NCI-H510A (cell line): ENCODE measurements around the gene AGPAT4.
"Not testable (repeated sequence)": the region's sequence is repeated elsewhere in the genome, so short reads cannot be mapped to it uniquely, and the experiment has no call there.

Experiments used
- DNase-seq: peaks from one replicate; lab custom pipeline; 2025; lab: John Stamatoyannopoulos, UW

Gene AGPAT4

GRCh38 chr6:161138543-161139303 is 135.1 kb downstream of the AGPAT4 start:
- no peak for DNase-seq

GRCh38 chr6:161137839-161138542 is 135.9 kb downstream of the AGPAT4 start:
- no peak for DNase-seq

GRCh38 chr6:161137320-161137719 is 136.5 kb downstream of the AGPAT4 start:
- DNase-seq: no peak

- no peak for DNase-seq
Observed at GRCh38 chr6:161136655-161137054, 137.2 kb downstream of the AGPAT4 start.

- no peak for DNase-seq
Observed at GRCh38 chr6:161135695-161136591, 137.9 kb downstream of the AGPAT4 start.

GRCh38 chr6:161134550-161135298 is 139.1 kb downstream of the AGPAT4 start:
- no peak for DNase-seq

GRCh38 chr6:161133963-161134362 is 139.9 kb downstream of the AGPAT4 start:
- DNase-seq: no peak

- DNase-seq: no peak
Observed at GRCh38 chr6:161132384-161132783, 141.5 kb downstream of the AGPAT4 start.

GRCh38 chr6:161130967-161131766 is 142.7 kb downstream of the AGPAT4 start:
- DNase-seq: no peak

- no peak for DNase-seq
Observed at GRCh38 chr6:161130541-161130940, 143.3 kb downstream of the AGPAT4 start.

- no peak for DNase-seq
Observed at GRCh38 chr6:161128680-161129196, 145.1 kb downstream of the AGPAT4 start.

- DNase-seq: no peak
Observed at GRCh38 chr6:161128230-161128629, 145.6 kb downstream of the AGPAT4 start.

- DNase-seq: no peak
Observed at GRCh38 chr6:161127071-161127740, 146.7 kb downstream of the AGPAT4 start.

GRCh38 chr6:161125591-161125990 is 148.3 kb downstream of the AGPAT4 start:
- no peak for DNase-seq

GRCh38 chr6:161123319-161123718 is 150.5 kb downstream of the AGPAT4 start:
- DNase-seq: not testable (repeated sequence)

GRCh38 chr6:161117942-161118341 is 155.9 kb downstream of the AGPAT4 start:
- DNase-seq: no peak

- DNase-seq: no peak
Observed at GRCh38 chr6:161117308-161117707, 156.6 kb downstream of the AGPAT4 start.

- no peak for DNase-seq
Observed at GRCh38 chr6:161116554-161116953, 157.3 kb downstream of the AGPAT4 start.

- DNase-seq: no peak
Observed at GRCh38 chr6:161115468-161115867, 158.4 kb downstream of the AGPAT4 start.

- no peak for DNase-seq
Observed at GRCh38 chr6:161111261-161111660, 162.6 kb downstream of the AGPAT4 start.
